NCI-H345 treated with DMSO at 0.1 percent for 48 hours (cell line): ENCODE results near the gene GABRP.
A peak's percentile ranks its signal among the peaks of the same experiment; 100 is the strongest.
"Not testable (repeated sequence)": the region's sequence is repeated elsewhere in the genome, so short reads cannot be mapped to it uniquely, and the experiment has no call there.

ENCODE experiments used
- DNase-seq: peaks from one replicate; lab custom pipeline; 2025; ENCODE audit not compliant: unreplicated experiment; lab: John Stamatoyannopoulos, UW

GABRP gene

DNA sequence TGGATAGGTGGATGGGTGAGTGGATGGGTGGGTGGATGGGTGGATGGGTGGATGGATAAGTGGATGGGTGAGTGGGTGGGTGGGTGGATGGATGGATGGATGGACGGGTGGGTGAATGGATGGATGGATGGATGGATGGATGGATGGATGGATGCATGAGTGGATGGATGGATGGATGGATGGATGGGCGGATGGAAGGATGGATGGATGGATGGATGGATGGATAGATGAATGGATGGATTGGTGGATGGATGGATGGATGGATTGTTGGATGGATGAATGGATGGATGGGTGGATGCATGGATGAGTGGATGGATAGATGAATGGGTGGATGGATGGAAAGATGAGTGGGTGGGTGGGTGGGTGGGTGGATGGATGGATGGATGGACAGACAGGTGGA lies 29.0 kb upstream of the GABRP start:
- not testable (repeated sequence) for DNase-seq

GRCh38 chr5:170755679-170756456 lies 27.7 kb upstream of the GABRP start:
- DNase-seq = peak; percentile 25

- DNase-seq = no peak
Measured at GRCh38 chr5:170756691-170757090, 26.8 kb upstream of the GABRP start.

GRCh38 chr5:170757182-170757601 lies 26.3 kb upstream of the GABRP start:
- DNase-seq = no peak

GRCh38 chr5:170757669-170758068 lies 25.9 kb upstream of the GABRP start:
- DNase-seq = no peak

GRCh38 chr5:170758481-170758880 lies 25.0 kb upstream of the GABRP start:
- DNase-seq = no peak

GRCh38 chr5:170760113-170760512 lies 23.4 kb upstream of the GABRP start:
- DNase-seq = no peak

DNA sequence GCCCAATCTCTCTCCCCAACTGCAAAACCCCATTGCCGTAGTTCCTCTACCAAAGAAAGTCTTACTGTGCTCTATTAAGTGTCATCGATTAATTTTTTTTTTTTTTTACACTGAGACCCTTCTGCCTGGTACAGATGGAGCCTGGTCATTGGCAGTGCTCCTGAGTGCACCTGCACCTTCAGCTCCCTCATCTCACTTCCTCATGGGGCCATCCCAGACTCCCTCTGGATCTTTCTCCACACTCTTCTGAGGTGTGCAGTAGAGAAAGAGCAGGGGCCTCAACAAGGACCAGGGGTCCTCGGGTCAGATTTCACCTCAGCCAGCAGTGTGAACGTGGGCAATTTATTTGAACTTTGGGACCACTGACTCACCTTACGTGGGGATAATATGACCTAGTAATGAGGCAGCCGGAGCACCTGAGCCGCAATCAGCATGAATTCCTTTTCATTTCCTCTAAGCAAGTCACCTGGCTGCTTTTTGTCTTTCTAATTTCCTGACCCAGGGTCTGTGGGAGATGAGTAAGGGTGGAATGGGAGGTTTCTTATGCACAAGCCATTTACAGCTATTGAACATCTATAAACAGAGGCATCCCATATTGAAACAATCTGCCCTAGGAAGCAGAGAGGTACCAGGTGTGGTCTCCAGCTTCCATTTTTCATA lies 22.3 kb upstream of the GABRP start:
- DNase-seq = no peak

DNA sequence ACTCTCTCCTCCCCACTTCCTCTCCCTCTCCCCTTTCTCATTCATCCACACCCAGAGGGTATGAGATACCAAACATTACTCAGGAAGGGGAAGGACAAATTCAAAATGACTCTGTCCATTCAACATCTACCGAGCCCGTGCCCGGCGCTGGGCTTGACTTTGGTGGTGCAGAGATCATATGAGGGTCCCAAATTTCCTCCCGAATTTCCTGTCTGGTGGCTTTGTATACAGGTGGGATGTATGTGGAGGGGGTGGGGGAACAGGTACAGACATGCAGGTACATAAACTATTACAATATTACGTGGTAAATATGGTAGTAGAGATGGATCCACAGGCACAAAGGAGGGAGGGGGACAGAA lies 21.8 kb upstream of the GABRP start:
- DNase-seq = no peak

DNA sequence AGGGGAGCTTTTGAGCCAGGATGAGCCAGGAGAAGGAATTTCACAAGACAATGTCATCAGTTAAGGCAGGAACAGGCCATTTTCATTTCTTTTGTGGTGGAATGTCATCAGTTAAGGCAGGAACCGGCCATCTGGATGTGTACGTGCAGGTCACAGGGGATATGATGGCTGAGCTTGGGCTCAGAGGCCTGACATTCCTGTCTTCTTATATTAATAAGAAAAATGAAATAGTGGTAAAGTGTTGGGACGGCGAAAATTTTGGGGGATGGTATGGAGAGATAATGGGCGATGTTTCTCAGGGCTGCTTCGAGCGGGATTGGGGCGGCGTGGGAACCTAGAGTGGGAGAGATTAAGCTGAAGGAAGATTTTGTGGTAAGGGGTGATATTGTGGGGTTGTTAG lies 21.2 kb upstream of the GABRP start:
- DNase-seq = not testable (repeated sequence)

DNA sequence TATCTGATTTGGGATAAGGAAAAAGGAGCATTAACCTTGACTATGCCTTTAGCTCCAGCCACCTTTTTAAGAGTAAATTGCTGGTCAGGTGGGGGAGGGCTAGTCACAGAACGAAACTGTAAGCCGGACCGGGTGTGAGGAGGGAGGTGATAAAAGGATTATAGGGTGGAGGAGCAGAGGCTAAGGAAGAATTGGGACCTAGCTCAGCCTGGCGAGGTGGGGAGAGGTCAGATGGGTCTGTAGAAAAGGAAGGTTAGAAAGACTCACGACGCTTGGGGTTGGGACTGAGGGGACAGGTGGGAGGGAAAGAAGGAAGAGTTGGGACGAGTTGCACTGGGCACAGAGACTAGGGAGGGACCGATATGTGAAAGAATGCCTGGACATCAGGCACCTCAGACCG lies 17.7 kb upstream of the GABRP start:
- not testable (repeated sequence) for DNase-seq

- DNase-seq = no peak
Measured at GRCh38 chr5:170769246-170769645, 14.3 kb upstream of the GABRP start.

- DNase-seq = no peak
Measured at GRCh38 chr5:170769898-170770416, 13.6 kb upstream of the GABRP start.

GRCh38 chr5:170771496-170771895 lies 12.0 kb upstream of the GABRP start:
- DNase-seq = no peak

- DNase-seq = no peak
Measured at GRCh38 chr5:170773024-170773985, 10.2 kb upstream of the GABRP start.

DNA sequence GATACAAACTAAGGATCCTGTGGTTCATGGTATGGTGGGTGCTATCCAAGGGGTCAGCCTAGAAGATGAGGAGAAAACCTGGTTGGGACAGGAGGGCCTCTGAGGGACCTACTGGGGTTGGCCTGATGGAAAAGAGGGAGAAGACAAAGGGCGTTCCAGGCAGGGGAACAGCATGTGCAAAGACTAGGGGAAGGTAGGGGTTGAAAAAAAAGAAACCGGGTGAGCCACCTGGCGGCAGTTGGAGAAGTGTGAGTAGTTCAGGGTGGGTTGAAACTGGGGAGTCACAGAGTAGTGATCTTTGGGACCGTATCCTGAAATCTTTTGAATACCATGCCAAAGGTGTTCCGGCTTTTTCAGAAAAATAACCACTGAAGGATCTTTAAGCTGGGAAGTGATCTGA lies 8.7 kb upstream of the GABRP start:
- DNase-seq = no peak

GRCh38 chr5:170781946-170782345 lies 1.6 kb upstream of the GABRP start:
- no peak for DNase-seq

- no peak for DNase-seq
Measured at GRCh38 chr5:170782438-170782837, 1.1 kb upstream of the GABRP start.

DNA sequence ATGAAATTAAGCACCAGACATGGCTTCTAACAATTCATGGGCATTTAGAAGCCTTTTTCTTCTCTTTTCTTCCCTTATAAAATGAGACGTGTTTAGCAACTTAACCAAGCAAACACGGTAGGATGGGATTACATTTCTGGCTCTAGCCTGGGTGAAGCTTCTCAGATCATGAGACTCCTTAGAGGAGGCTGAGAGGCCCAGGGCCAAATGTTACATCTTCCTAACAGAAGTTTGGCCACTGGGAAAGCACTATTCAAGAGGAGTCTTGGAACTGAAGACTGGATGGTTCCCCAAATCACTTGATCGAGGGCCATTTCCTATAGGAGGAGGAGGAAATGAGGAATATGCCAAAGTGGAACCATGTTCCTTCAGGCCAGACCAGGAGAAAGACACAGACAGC lies 1.9 kb downstream of the GABRP start:
- DNase-seq = no peak

- no peak for DNase-seq
Measured at GRCh38 chr5:170787216-170787615, 3.7 kb downstream of the GABRP start.

DNA sequence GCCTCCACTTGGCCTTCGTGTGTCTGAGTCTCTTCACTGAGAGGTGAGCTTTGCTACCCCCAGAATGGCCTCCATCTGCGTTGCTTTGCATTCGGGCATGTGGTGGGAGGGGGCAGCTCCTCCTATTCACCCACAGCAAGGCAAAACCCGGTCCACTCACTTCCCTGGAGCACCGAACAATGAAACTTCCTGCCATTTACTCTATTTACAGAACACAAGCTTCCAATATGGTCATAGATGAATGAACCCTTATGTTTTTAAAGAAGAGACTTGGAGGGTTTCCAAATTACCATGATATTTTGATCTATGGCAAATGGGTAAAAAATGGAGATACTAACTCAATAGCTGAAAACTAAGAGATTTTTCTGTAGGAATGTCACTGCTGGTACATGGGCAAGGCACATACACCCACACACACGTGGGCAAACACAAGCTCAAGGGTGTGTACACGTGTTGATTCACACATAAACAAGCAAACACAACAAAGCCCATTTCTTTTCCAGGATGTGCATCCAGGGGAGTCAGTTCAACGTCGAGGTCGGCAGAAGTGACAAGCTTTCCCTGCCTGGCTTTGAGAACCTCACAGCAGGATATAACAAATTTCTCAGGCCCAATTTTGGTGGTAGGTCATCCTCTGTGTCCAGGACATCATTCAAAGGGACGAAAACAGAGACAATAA lies 5.2 kb downstream of the GABRP start:
- DNase-seq = no peak
